GM23338 (cell line): ENCODE data around the gene RAB17. TPM values are rescaled to one million over a fixed set of nuclear protein-coding genes. Genes with fewer than 3 reads are reported as not detected.

Experiments
- ATAC-seq: fragments of 200-7000 bp; cut with Tn5 transposase; 3 replicates; pipeline ENCODE4 v1.9.1; 2020
- DNase-seq: peaks from one replicate; pipeline ENCODE4 v3.0.0-alpha.2; 2015; ENCODE audit warnings: low spot score
- H2AFZ ChIP-seq: fragments of 200-600 bp; sonication (generic); 2 replicates; pipeline ENCODE4 v1.8.0; 2016; ENCODE audit warnings: antibody characterized with exemption, mild to moderate bottlenecking, moderate library complexity
- H3F3A ChIP-seq: fragments of 200-600 bp; sonication (generic); replicated peaks from 2 replicates; pipeline ENCODE4 v1.8.0; 2017; ENCODE audit warnings: antibody characterized with exemption, mixed run types, low read depth
- H3K27ac ChIP-seq: fragments of 200-600 bp; sonication (generic); 2 replicates; pipeline ENCODE4 v1.6.1; 2016; ENCODE audit warnings: low read depth
- H3K27me3 ChIP-seq: fragments of 200-600 bp; sonication (generic); 2 replicates; pipeline ENCODE4 v1.8.0; 2016; ENCODE audit warnings: mild to moderate bottlenecking, mixed run types, moderate library complexity; ENCODE audit not compliant: insufficient read depth
- H3K36me3 ChIP-seq: fragments of 200-600 bp; sonication (generic); 2 replicates; pipeline ENCODE4 v1.8.0; 2016; ENCODE audit warnings: mild to moderate bottlenecking; ENCODE audit not compliant: insufficient read depth
- H3K4me1 ChIP-seq: fragments of 200-600 bp; sonication (generic); 2 replicates; pipeline ENCODE4 v1.8.0; 2016; ENCODE audit warnings: mild to moderate bottlenecking, moderate library complexity; ENCODE audit not compliant: insufficient read depth
- H3K4me2 ChIP-seq: fragments of 200-600 bp; sonication (generic); 2 replicates; pipeline ENCODE4 v1.7.1; 2017; ENCODE audit warnings: mixed run types
- H3K4me3 ChIP-seq: fragments of 200-600 bp; sonication (generic); 2 replicates; pipeline ENCODE4 v1.6.1; 2016; ENCODE audit warnings: mixed run types
- H3K79me2 ChIP-seq: fragments of 200-600 bp; sonication (generic); replicated peaks from 2 replicates; pipeline ENCODE4 v1.8.0; 2017; ENCODE audit warnings: mild to moderate bottlenecking; ENCODE audit not compliant: insufficient read depth
- H3K9me2 ChIP-seq: fragments of 200-600 bp; sonication (generic); 2 replicates; pipeline ENCODE4 v1.8.0; 2017; ENCODE audit not compliant: insufficient read depth
- H4K20me1 ChIP-seq: fragments of 200-600 bp; sonication (generic); replicated peaks from 2 replicates; pipeline ENCODE4 v1.8.0; 2017; ENCODE audit warnings: mild to moderate bottlenecking; ENCODE audit not compliant: insufficient read depth
- H3K27ac Mint-ChIP-seq: 2 replicates; pipeline ENCODE4 v1.8.0; 2020; ENCODE audit warnings: inconsistent platforms, mild to moderate bottlenecking, moderate library complexity, mixed read lengths
- H3K27me3 Mint-ChIP-seq: 3 replicates; pipeline ENCODE4 v1.8.0; 2022; ENCODE audit warnings: low read depth, mild to moderate bottlenecking, moderate library complexity, mixed read lengths, inconsistent platforms; ENCODE audit not compliant: insufficient read depth, poor library complexity
- H3K36me3 Mint-ChIP-seq: 3 replicates; pipeline ENCODE4 v1.8.0; 2021; ENCODE audit warnings: low read depth, mild to moderate bottlenecking, inconsistent platforms, moderate library complexity, mixed read lengths
- H3K4me1 Mint-ChIP-seq: 3 replicates; pipeline ENCODE4 v1.8.0; 2020; ENCODE audit warnings: mild to moderate bottlenecking, inconsistent platforms, mixed read lengths
- H3K4me3 Mint-ChIP-seq: 3 replicates; pipeline ENCODE4 v1.8.0; 2021; ENCODE audit warnings: moderate library complexity, mild to moderate bottlenecking, inconsistent platforms, mixed read lengths
- H3K9me3 Mint-ChIP-seq: 3 replicates; pipeline ENCODE4 v1.8.0; 2020; ENCODE audit warnings: moderate library complexity, mild to moderate bottlenecking, inconsistent platforms, mixed read lengths
- CREB1 ChIP-seq: fragments of 250-450 bp; sonication (Bioruptor Pico); IDR thresholded peaks from 2 replicates; pipeline ENCODE4 v1.5.0; 2020; ENCODE audit warnings: low read depth, mild to moderate bottlenecking, moderate library complexity
- CTCF ChIP-seq, 2 experiments: fragments of 200-600 bp in 1 of 2; sonication (generic) in 1 of 2; conservative IDR thresholded peaks; 2 replicates each; pipeline versions ENCODE4 v1.5.1 to v1.6.1; 2016 to 2017; ENCODE audit warnings: antibody characterized with exemption in 2 of 2, low read depth in 2 of 2, mild to moderate bottlenecking in 2 of 2, moderate library complexity in 1 of 2
- EZH2 ChIP-seq: fragments of 200-600 bp; sonication (generic); IDR thresholded peaks from one replicate; pipeline ENCODE4 v1.8.0; 2017; ENCODE audit warnings: antibody characterized with exemption, mild to moderate bottlenecking, low read depth; ENCODE audit not compliant: unreplicated experiment
- EZH2phosphoT487 ChIP-seq: fragments of 200-600 bp; sonication (generic); IDR thresholded peaks from one replicate; pipeline ENCODE4 v1.8.1; 2018; ENCODE audit warnings: antibody characterized with exemption; ENCODE audit not compliant: unreplicated experiment
- JUNB ChIP-seq: IDR thresholded peaks from one replicate; pipeline ENCODE4 v1.6.1; 2016; ENCODE audit warnings: antibody characterized with exemption; ENCODE audit not compliant: unreplicated experiment
- NANOG ChIP-seq: IDR thresholded peaks from 2 replicates; pipeline ENCODE4 v1.6.1; 2016; ENCODE audit warnings: antibody characterized with exemption, borderline replicate concordance
- POLR2AphosphoS5 ChIP-seq: IDR thresholded peaks from 2 replicates; pipeline ENCODE4 v1.6.1; 2016; ENCODE audit warnings: antibody characterized with exemption, low read depth
- REST ChIP-seq: IDR thresholded peaks from one replicate; pipeline ENCODE4 v1.6.1; 2018; ENCODE audit warnings: antibody characterized with exemption; ENCODE audit not compliant: unreplicated experiment
- STAT1 ChIP-seq: IDR thresholded peaks from one replicate; pipeline ENCODE4 v1.6.1; 2016; ENCODE audit warnings: antibody characterized with exemption; ENCODE audit not compliant: unreplicated experiment
- ZNF114 ChIP-seq: fragments of 250-450 bp; sonication (Bioruptor Pico); IDR thresholded peaks from 2 replicates; pipeline ENCODE4 v1.5.0; 2020; ENCODE audit warnings: mild to moderate bottlenecking, moderate library complexity
- ZNF331 ChIP-seq: fragments of 250-450 bp; sonication (Bioruptor Pico); IDR thresholded peaks from 2 replicates; pipeline ENCODE4 v1.5.0; 2020; ENCODE audit warnings: low read depth, mild to moderate bottlenecking, moderate library complexity
- polyA plus RNA-seq: library from polyadenylated mRNA; unstranded; fragments of >200 nt; fragmentation: Nextera tagmentation; extraction: Ambion mirVana; gene quantifications from 2 replicates; pipeline ENCODE4 v1.2.1, GENCODE V29; 2016
- total RNA-seq: library from RNA; depleted of rRNA; stranded (reverse); fragments of >200 nt; shearing (Covaris generic); gene quantifications from 2 replicates; pipeline ENCODE4 v1.2.3, GENCODE V29; 2014
- TF ChIP-seq, protein P1 (sequence below): IDR thresholded peaks from 2 replicates; pipeline ENCODE4 v1.6.1; 2016; ENCODE audit warnings: antibody characterized with exemption
- TF ChIP-seq, protein P2 (sequence below): fragments of 250-450 bp; sonication (Bioruptor Pico); IDR thresholded peaks from 2 replicates; pipeline ENCODE4 v1.5.0; 2020; ENCODE audit warnings: mild to moderate bottlenecking, moderate library complexity

The RAB17 gene
- total and polyA plus RNA-seq, 2 experiments from 2014 or later = 22.4 to 26.9 TPM

DNA sequence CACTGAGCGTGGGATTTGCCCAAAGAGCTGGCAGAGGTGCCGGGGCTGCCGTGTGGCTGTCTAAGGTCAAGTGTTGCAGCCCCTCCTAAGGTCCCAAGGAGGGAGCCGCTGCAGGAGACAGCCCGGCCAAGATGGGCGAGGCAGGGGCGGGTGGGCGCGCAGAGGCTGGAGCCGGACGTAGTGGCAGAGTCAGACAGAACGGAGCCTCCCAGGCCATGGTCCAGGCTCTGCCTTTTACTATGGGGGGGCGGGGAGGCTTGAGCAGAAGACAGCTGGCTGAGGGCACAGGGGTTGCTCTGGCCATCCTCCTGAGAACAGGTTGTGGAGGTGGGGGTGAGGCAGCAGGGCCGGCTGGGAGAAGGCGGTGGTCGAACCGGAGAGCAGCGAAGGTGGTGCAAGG, 51.6 kb downstream of the RAB17 start:
- Histone ChIP-seq H3K9me2 (no peaks in the 10 kb centered on the region), H2AFZ (no peak overlapping the region), H3K36me3 (no peaks in the 10 kb centered on the region), H3K79me2 (no peaks in the 10 kb centered on the region), H3K27me3 (no peaks in the 10 kb centered on the region), H4K20me1 (no peaks in the 10 kb centered on the region), H3F3A (no peaks in the 10 kb centered on the region), H3K4me2 (no peak overlapping the region), H3K4me3 (no peak overlapping the region), H3K27ac (no peak overlapping the region), H3K4me1 (no peaks in the 10 kb centered on the region)
- Mint-ChIP-seq H3K4me3 (no peak overlapping the region), H3K4me1 (peaks cover 7% of the 10 kb centered on the region), H3K27ac (no peak overlapping the region), H3K27me3 (peaks cover 5% of the 10 kb centered on the region), H3K9me3 (peaks cover 3% of the 10 kb centered on the region; the same call in 1 of the 3 replicates), H3K36me3 (no peaks in the 10 kb centered on the region; the same call in 2 of the 3 replicates)
- DNase-seq = no peak
- no peak for ATAC-seq
- TF ChIP-seq POLR2AphosphoS5 = no peak
- TF ChIP-seq EZH2phosphoT487 = no peak
- TF ChIP-seq CTCF (conservative IDR thresholded peaks at IDR 0.05; ENCODE audit: low read depth in 2 of 2) = no peak
- no peak for TF ChIP-seq REST
- TF ChIP-seq JUNB = no peak
- TF ChIP-seq STAT1 = no peak
- TF ChIP-seq, protein P1, sequence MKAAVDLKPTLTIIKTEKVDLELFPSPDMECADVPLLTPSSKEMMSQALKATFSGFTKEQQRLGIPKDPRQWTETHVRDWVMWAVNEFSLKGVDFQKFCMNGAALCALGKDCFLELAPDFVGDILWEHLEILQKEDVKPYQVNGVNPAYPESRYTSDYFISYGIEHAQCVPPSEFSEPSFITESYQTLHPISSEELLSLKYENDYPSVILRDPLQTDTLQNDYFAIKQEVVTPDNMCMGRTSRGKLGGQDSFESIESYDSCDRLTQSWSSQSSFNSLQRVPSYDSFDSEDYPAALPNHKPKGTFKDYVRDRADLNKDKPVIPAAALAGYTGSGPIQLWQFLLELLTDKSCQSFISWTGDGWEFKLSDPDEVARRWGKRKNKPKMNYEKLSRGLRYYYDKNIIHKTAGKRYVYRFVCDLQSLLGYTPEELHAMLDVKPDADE = no peak
- no peak for TF ChIP-seq ZNF114
- no peak for TF ChIP-seq EZH2
- no peak for TF ChIP-seq CREB1 (CRISPR knock-in tag)
- no peak for TF ChIP-seq NANOG
- no peak for TF ChIP-seq ZNF331 (CRISPR knock-in tag)
- TF ChIP-seq, protein P2, sequence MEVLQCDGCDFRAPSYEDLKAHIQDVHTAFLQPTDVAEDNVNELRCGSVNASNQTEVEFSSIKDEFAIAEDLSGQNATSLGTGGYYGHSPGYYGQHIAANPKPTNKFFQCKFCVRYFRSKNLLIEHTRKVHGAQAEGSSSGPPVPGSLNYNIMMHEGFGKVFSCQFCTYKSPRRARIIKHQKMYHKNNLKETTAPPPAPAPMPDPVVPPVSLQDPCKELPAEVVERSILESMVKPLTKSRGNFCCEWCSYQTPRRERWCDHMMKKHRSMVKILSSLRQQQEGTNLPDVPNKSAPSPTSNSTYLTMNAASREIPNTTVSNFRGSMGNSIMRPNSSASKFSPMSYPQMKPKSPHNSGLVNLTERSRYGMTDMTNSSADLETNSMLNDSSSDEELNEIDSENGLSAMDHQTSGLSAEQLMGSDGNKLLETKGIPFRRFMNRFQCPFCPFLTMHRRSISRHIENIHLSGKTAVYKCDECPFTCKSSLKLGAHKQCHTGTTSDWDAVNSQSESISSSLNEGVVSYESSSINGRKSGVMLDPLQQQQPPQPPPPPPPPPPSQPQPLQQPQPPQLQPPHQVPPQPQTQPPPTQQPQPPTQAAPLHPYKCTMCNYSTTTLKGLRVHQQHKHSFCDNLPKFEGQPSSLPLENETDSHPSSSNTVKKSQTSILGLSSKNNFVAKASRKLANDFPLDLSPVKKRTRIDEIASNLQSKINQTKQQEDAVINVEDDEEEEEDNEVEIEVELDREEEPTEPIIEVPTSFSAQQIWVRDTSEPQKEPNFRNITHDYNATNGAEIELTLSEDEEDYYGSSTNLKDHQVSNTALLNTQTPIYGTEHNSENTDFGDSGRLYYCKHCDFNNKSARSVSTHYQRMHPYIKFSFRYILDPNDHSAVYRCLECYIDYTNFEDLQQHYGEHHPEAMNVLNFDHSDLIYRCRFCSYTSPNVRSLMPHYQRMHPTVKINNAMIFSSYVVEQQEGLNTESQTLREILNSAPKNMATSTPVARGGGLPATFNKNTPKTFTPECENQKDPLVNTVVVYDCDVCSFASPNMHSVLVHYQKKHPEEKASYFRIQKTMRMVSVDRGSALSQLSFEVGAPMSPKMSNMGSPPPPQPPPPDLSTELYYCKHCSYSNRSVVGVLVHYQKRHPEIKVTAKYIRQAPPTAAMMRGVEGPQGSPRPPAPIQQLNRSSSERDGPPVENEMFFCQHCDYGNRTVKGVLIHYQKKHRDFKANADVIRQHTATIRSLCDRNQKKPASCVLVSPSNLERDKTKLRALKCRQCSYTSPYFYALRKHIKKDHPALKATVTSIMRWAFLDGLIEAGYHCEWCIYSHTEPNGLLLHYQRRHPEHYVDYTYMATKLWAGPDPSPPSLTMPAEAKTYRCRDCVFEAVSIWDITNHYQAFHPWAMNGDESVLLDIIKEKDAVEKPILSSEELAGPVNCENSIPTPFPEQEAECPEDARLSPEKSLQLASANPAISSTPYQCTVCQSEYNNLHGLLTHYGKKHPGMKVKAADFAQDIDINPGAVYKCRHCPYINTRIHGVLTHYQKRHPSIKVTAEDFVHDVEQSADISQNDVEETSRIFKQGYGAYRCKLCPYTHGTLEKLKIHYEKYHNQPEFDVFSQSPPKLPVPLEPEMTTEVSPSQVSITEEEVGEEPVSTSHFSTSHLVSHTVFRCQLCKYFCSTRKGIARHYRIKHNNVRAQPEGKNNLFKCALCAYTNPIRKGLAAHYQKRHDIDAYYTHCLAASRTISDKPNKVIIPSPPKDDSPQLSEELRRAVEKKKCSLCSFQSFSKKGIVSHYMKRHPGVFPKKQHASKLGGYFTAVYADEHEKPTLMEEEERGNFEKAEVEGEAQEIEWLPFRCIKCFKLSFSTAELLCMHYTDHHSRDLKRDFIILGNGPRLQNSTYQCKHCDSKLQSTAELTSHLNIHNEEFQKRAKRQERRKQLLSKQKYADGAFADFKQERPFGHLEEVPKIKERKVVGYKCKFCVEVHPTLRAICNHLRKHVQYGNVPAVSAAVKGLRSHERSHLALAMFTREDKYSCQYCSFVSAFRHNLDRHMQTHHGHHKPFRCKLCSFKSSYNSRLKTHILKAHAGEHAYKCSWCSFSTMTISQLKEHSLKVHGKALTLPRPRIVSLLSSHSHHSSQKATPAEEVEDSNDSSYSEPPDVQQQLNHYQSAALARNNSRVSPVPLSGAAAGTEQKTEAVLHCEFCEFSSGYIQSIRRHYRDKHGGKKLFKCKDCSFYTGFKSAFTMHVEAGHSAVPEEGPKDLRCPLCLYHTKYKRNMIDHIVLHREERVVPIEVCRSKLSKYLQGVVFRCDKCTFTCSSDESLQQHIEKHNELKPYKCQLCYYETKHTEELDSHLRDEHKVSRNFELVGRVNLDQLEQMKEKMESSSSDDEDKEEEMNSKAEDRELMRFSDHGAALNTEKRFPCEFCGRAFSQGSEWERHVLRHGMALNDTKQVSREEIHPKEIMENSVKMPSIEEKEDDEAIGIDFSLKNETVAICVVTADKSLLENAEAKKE (CRISPR knock-in tag) = no peak
